ENCODE results near the gene CHL1. TPM values are rescaled to one million over a fixed set of nuclear protein-coding genes. Genes with fewer than 3 reads are reported as not detected.

The CHL1 gene
- total RNA-seq, 1 donor from 2014 or later, result 36.4 TPM

GRCh38 chr3:217948-218347 is 21.4 kb downstream of the CHL1 start:
- no peak for DNase-seq (ENCODE audit: low spot score)

GRCh38 chr3:228442-229182 is 32.0 kb downstream of the CHL1 start:
- no peak for DNase-seq (ENCODE audit: low spot score)

GRCh38 chr3:229183-229661 is 32.7 kb downstream of the CHL1 start:
- DNase-seq (ENCODE audit: low spot score), result no peak

- no peak for DNase-seq (ENCODE audit: low spot score)
These were observed 40.3 kb downstream of the CHL1 start for GRCh38 chr3:236881-237280.

GRCh38 chr3:242602-243355 is 46.2 kb downstream of the CHL1 start:
- DNase-seq (ENCODE audit: low spot score), result no peak

GRCh38 chr3:243356-243725 is 46.8 kb downstream of the CHL1 start:
- DNase-seq (ENCODE audit: low spot score), result no peak

GRCh38 chr3:244041-244440 is 47.5 kb downstream of the CHL1 start:
- no peak for DNase-seq (ENCODE audit: low spot score)

GRCh38 chr3:247916-248315 is 51.4 kb downstream of the CHL1 start:
- DNase-seq (ENCODE audit: low spot score), result no peak

- DNase-seq (ENCODE audit: low spot score), result no peak
These were observed 52.4 kb downstream of the CHL1 start for GRCh38 chr3:248864-249520.

GRCh38 chr3:249587-250262 is 53.2 kb downstream of the CHL1 start:
- no peak for DNase-seq (ENCODE audit: low spot score)

- no peak for DNase-seq (ENCODE audit: low spot score)
These were observed 59.9 kb downstream of the CHL1 start for GRCh38 chr3:256501-256900.

GRCh38 chr3:257826-258225 is 61.3 kb downstream of the CHL1 start:
- DNase-seq (ENCODE audit: low spot score), result no peak

GRCh38 chr3:260898-261297 is 64.3 kb downstream of the CHL1 start:
- no peak for DNase-seq (ENCODE audit: low spot score)

- DNase-seq (ENCODE audit: low spot score), result no peak
These were observed 66.8 kb downstream of the CHL1 start for GRCh38 chr3:263393-263792.

- no peak for DNase-seq (ENCODE audit: low spot score)
These were observed 68.0 kb downstream of the CHL1 start for GRCh38 chr3:264394-265156.

GRCh38 chr3:267101-267500 is 70.5 kb downstream of the CHL1 start:
- no peak for DNase-seq (ENCODE audit: low spot score)

- no peak for DNase-seq (ENCODE audit: low spot score)
These were observed 74.1 kb downstream of the CHL1 start for GRCh38 chr3:270688-271087.

GRCh38 chr3:274927-275326 is 78.4 kb downstream of the CHL1 start:
- no peak for DNase-seq (ENCODE audit: low spot score)

- DNase-seq (ENCODE audit: low spot score), result no peak
These were observed 81.3 kb downstream of the CHL1 start for GRCh38 chr3:277873-278272.

GRCh38 chr3:278300-279064 is 81.9 kb downstream of the CHL1 start:
- no peak for DNase-seq (ENCODE audit: low spot score)

All from mesenteric fat pad (tissue), 1 donor.